EL (cell line): ENCODE results near the gene LPCAT2.
"Not testable (repeated sequence)": the region's sequence is repeated elsewhere in the genome, so short reads cannot be mapped to it uniquely, and the experiment has no call there.

ENCODE experiments used
- DNase-seq: peaks from one replicate; pipeline ENCODE4 v3.0.0-alpha.2; 2016

The LPCAT2 gene

GRCh38 chr16:55613613-55614335, 104.9 kb downstream of the LPCAT2 start:
- DNase-seq, result no peak

GRCh38 chr16:55615071-55615470, 106.2 kb downstream of the LPCAT2 start:
- no peak for DNase-seq

GRCh38 chr16:55615670-55616069, 106.8 kb downstream of the LPCAT2 start:
- not testable (repeated sequence) for DNase-seq

- DNase-seq, result no peak
These were observed 112.9 kb downstream of the LPCAT2 start for GRCh38 chr16:55621771-55622170.

DNA sequence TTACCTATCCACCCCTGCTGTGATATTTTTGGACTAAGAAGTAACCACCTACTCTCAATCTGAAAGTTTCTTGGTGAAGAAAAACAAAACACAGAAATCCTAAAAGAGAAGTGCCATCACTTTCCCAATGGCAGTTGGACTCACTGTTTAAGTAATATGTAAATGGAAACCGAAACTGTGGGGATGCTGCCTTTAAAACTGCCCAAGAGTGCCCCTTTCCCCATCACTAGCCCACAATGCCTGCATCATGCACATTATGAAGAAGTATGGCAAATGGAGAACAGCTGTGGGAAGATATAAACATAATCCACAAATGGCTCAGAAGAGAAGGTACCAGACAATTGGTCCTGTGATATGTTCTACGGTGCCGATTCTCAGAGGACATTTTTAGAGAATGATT, 113.4 kb downstream of the LPCAT2 start:
- DNase-seq, result no peak

- no peak for DNase-seq
These were observed 114.2 kb downstream of the LPCAT2 start for GRCh38 chr16:55622930-55623561.

- no peak for DNase-seq
These were observed 114.8 kb downstream of the LPCAT2 start for GRCh38 chr16:55623640-55624039.

- no peak for DNase-seq
These were observed 115.8 kb downstream of the LPCAT2 start for GRCh38 chr16:55624696-55625095.

DNA sequence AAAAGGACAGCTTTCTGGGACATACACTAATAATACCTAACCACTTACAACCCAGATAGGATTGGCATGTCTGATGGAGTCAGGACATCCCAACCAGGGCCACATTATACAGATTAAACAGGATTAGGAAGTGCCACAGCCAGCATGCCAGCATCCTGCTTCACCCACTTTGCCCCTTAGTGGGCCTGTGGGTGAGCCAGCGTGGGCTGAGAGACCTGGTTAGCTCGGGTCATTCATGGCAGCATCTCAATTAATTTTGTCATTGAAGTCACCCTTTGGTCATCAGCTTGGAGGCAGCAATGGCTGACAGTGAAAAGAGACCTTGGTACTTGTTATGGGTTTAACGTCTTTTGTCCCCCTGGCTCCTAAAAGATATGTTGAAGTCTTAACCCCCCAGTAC, 117.0 kb downstream of the LPCAT2 start:
- no peak for DNase-seq

DNA sequence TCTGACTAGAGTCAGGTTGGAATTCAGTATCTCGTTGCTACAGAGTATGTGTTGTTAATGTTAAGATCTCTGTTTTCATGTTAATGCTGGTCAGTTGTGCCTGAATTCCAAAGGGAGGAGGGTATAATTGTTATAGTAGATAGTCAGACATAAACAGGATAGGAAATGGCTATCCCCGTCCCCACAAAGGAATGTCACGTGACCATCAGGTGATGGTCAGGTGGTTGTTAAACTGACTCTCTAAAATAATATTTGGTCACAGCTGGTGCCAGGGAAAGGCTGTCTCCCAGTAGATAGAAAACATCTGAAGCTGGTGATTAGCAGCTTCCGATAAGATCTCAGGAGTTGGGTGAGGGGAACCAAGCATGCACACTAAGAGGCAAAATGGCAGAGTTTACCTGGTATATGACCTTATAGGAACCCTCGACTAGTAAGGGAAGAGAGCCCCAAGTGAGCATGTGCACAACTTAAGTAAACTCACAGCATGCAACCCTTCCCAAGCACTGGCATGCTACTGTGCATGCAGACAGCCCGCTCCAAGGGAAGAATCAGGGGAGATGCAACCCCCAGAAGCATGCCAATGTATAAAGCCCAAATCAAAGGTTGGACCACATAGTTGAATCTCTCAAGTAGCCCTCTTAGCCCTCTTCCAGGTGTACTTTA, 119.6 kb downstream of the LPCAT2 start:
- DNase-seq, result no peak

GRCh38 chr16:55630774-55631173, 121.9 kb downstream of the LPCAT2 start:
- DNase-seq, result no peak

- no peak for DNase-seq
These were observed 123.4 kb downstream of the LPCAT2 start for GRCh38 chr16:55632259-55632658.

- no peak for DNase-seq
These were observed 125.3 kb downstream of the LPCAT2 start for GRCh38 chr16:55634193-55634592.
